Activated naive CD8-positive, alpha-beta T cell treated with anti-CD3 and anti-CD28 coated beads for 36 hours (primary cell): ENCODE data around the gene SLC7A5. TPM values are rescaled to one million over a fixed set of nuclear protein-coding genes. Genes with fewer than 3 reads are reported as not detected.
"Not testable (repeated sequence)": the region's sequence is repeated elsewhere in the genome, so short reads cannot be mapped to it uniquely, and the experiment has no call there.

ENCODE experiments used
- DNase-seq: peaks from one replicate; pipeline ENCODE4 v3.0.0; 2021
- H3K27ac Mint-ChIP-seq: one replicate; pipeline ENCODE4 v1.8.0; 2022; ENCODE audit warnings: mild to moderate bottlenecking, moderate library complexity, mixed read lengths
- H3K27me3 Mint-ChIP-seq: one replicate; pipeline ENCODE4 v1.8.0; 2022; ENCODE audit warnings: mild to moderate bottlenecking, mixed read lengths
- H3K36me3 Mint-ChIP-seq: one replicate; pipeline ENCODE4 v1.8.0; 2021; ENCODE audit warnings: mild to moderate bottlenecking, mixed read lengths
- H3K4me1 Mint-ChIP-seq: one replicate; pipeline ENCODE4 v1.8.0; 2021; ENCODE audit warnings: mixed read lengths
- H3K4me3 Mint-ChIP-seq: one replicate; pipeline ENCODE4 v1.8.0; 2022; ENCODE audit warnings: mild to moderate bottlenecking, moderate library complexity, mixed read lengths
- H3K9me3 Mint-ChIP-seq: one replicate; pipeline ENCODE4 v1.8.0; 2022; ENCODE audit warnings: mixed read lengths
- total RNA-seq, 2 experiments: library from RNA; stranded (reverse); gene quantifications; one replicate each; pipeline ENCODE4 v1.2.3, GENCODE V29; 2021

Gene SLC7A5
- total RNA-seq, 2 experiments from 2014 or later, result 298 to 301 TPM

- no peak overlapping the region for H3K27ac Mint-ChIP-seq
- no peak for DNase-seq
- no peaks in the 10 kb centered on the region for H3K27me3 Mint-ChIP-seq
- no peak overlapping the region for H3K4me3 Mint-ChIP-seq
- H3K4me1 Mint-ChIP-seq, result peaks cover 6% of the 10 kb centered on the region
- H3K9me3 Mint-ChIP-seq, result peaks cover 14% of the 10 kb centered on the region
- peaks cover 5% of the 10 kb centered on the region for H3K36me3 Mint-ChIP-seq
Measured at GRCh38 chr16:87819282-87819681, 50.0 kb downstream of the SLC7A5 start.

DNA sequence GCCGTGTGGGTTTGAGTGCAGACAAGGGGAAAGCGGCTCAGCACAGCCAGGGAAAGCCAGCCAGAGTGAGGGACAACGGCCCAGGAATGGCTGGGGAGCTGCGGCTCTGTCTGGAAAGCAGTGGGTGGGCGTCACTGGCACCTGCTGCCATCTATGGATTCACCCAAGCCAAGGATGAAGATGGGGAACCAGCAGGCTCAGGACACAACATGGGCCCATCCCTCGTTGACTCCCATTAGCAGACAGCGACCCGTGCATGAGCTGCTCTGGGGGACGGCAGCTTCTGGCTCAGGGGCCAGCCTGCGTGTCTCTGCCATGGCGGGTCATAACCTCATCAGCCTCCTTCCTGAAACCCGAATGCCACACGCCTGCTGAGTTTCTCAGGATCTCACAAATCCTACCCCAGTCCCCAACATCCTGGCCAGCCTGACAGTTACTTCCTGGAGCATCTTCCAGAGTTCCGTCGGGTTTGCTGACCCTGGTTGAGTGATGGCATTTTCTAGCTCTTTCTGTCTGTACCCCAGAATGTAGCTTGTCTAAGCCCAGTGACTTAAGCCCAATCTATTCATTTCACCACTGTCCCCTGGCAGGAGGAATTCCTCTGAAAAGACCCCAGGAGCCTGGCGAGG, 50.7 kb downstream of the SLC7A5 start:
- Mint-ChIP-seq H3K27me3 (no peaks in the 10 kb centered on the region), H3K4me1 (peaks cover 6% of the 10 kb centered on the region), H3K4me3 (no peak overlapping the region), H3K27ac (no peak overlapping the region), H3K9me3 (peaks cover 14% of the 10 kb centered on the region), H3K36me3 (peaks cover 5% of the 10 kb centered on the region)
- DNase-seq, result no peak

DNA sequence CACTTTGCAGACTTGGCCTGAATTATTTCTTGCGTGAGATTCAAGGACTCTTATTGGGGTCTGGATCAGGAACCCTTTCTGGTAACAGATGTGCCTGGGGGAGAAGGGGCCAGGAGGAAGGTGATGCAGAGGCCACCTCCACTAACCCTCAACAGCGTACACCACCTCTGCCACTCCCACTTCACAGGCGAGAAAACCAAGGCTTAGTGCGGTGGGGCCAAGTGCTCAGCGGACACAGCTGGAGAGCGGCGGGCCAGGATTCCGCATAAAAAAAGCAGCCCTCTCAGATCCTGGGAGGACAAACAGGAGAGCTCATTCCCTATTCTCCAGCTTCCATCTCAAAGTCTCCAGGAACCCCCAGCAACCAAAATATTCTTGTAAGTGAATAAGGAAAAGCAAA, 51.4 kb downstream of the SLC7A5 start:
- H3K27me3 Mint-ChIP-seq, result no peaks in the 10 kb centered on the region
- DNase-seq, result no peak
- H3K9me3 Mint-ChIP-seq, result peaks cover 14% of the 10 kb centered on the region
- H3K36me3 Mint-ChIP-seq, result peaks cover 5% of the 10 kb centered on the region
- no peak overlapping the region for H3K4me3 Mint-ChIP-seq
- peaks cover 6% of the 10 kb centered on the region for H3K4me1 Mint-ChIP-seq
- H3K27ac Mint-ChIP-seq, result no peak overlapping the region

GRCh38 chr16:87817370-87817769, 51.9 kb downstream of the SLC7A5 start:
- not testable (repeated sequence) for H3K27me3 Mint-ChIP-seq, DNase-seq, H3K27ac Mint-ChIP-seq, H3K4me1 Mint-ChIP-seq, H3K4me3 Mint-ChIP-seq, H3K36me3 Mint-ChIP-seq
- peaks cover 14% of the 10 kb centered on the region for H3K9me3 Mint-ChIP-seq

DNA sequence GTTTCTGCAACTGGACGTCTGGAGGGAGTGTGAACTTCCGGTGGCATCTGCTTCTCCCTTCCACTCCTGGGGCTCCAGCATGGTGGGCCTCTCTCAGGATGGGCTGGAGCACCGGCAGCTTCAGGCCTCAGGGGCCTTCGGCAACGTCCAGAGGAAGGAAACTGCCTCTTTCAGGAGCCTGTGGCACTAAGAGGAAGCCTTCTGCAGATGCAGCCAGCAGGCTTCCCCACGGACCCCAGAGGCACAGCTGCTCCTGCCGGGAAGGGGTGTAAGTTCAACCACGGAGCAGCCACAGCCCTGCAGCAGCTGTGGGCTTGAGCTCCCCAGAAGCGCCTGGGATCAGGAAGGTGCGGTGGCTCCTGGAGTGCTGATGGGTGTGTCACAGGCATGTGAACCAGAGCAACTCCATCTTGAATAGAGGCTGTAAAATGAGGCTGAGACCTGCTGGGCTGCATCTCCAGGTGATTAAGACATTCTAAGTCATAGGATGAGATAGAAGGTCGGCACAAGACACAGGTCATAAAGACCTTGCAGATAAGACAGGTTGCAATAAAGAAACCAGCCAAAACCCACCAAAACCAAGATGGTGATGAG, 52.7 kb downstream of the SLC7A5 start:
- no peaks in the 10 kb centered on the region for H3K27me3 Mint-ChIP-seq
- peaks cover 8% of the 10 kb centered on the region for H3K4me1 Mint-ChIP-seq
- peaks cover 5% of the 10 kb centered on the region for H3K36me3 Mint-ChIP-seq
- no peak for DNase-seq
- no peak overlapping the region for H3K27ac Mint-ChIP-seq
- H3K4me3 Mint-ChIP-seq, result no peak overlapping the region
- H3K9me3 Mint-ChIP-seq, result peaks cover 14% of the 10 kb centered on the region

DNA sequence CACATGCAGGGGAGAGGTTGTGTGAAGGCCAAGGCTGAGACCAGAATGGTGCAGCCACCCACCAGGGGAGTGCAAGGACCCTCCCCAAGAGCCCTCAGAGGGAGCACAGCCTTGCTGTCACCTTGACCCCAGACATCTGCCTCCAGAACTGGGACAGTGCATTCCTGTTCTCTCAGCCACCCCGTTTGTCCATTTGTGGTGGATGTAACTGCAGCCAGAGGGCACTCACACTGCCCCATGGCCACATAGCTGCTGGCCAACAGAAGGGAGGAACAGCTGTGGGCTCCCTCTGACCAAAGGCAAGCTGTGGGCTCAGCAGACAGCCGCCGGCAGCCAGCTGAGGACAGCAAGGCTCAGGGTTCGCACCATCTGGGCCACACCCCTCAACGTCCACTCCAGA, 53.7 kb downstream of the SLC7A5 start:
- Mint-ChIP-seq H3K36me3 (peaks cover 5% of the 10 kb centered on the region), H3K4me1 (peaks cover 3% of the 10 kb centered on the region), H3K27ac (no peak overlapping the region), H3K27me3 (no peaks in the 10 kb centered on the region), H3K4me3 (no peak overlapping the region), H3K9me3 (peaks cover 14% of the 10 kb centered on the region)
- no peak for DNase-seq

GRCh38 chr16:87812200-87812656, 57.1 kb downstream of the SLC7A5 start:
- Mint-ChIP-seq H3K9me3 (peaks cover 8% of the 10 kb centered on the region), H3K36me3 (no peaks in the 10 kb centered on the region), H3K27me3 (no peaks in the 10 kb centered on the region), H3K4me1 (peaks cover 15% of the 10 kb centered on the region), H3K27ac (no peak overlapping the region), H3K4me3 (no peak overlapping the region)
- DNase-seq, result no peak

DNA sequence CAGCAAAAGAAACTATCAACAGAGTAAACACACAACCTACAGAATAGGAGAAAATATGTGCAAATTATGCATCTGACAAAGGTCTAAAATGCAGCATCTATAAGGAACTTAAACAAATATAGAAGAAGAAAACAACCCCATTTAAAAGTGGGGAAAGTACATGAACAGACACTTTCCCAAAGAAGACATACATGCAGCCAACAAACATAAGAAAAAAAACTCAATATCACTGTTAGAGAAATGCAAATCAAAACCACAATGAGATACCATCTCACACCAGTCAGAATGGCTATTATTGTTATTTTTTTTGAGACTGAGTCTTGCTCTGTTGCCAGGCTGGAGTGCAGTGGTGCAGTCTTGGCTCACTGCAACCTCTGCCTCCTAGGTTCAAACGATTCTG, 57.9 kb downstream of the SLC7A5 start:
- H3K4me1 Mint-ChIP-seq, result peaks cover 22% of the 10 kb centered on the region
- not testable (repeated sequence) for H3K9me3 Mint-ChIP-seq, H3K4me3 Mint-ChIP-seq, DNase-seq, H3K27me3 Mint-ChIP-seq, H3K27ac Mint-ChIP-seq, H3K36me3 Mint-ChIP-seq

- H3K4me1 Mint-ChIP-seq, result peaks cover 30% of the 10 kb centered on the region
- H3K27ac Mint-ChIP-seq, result no peak overlapping the region
- H3K27me3 Mint-ChIP-seq, result no peaks in the 10 kb centered on the region
- no peak overlapping the region for H3K4me3 Mint-ChIP-seq
- no peaks in the 10 kb centered on the region for H3K36me3 Mint-ChIP-seq
- no peak for DNase-seq
- peaks cover 1% of the 10 kb centered on the region for H3K9me3 Mint-ChIP-seq
Measured at GRCh38 chr16:87809150-87809902, 60.0 kb downstream of the SLC7A5 start.

DNA sequence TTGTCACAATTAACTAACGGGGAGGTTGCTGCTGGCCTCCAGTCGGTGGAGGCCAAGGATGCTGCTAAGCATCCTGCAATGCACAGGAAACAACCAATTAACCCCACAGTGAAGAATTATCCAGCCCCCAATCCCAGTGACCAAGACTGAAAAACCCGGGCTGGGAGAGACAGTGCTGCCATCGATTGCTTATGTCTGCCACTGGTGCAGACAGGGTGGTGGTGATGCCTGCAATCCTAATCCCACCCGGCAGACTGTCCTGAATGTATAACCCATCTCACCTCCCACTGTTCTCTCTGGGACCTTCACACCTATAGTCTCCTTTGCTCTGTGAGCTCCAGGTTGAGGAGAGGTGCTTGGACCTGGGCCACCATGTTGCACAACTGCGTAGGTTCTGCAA, 61.2 kb downstream of the SLC7A5 start:
- Mint-ChIP-seq H3K27me3 (no peaks in the 10 kb centered on the region), H3K4me3 (no peak overlapping the region), H3K9me3 (peaks cover 1% of the 10 kb centered on the region), H3K36me3 (no peaks in the 10 kb centered on the region), H3K27ac (no peak overlapping the region), H3K4me1 (peaks cover 30% of the 10 kb centered on the region)
- DNase-seq, result no peak

- peak; percentile 68 for DNase-seq
- Mint-ChIP-seq H3K36me3 (no peaks in the 10 kb centered on the region), H3K9me3 (peaks cover 1% of the 10 kb centered on the region), H3K4me1 (peaks cover 27% of the 10 kb centered on the region), H3K4me3 (peak overlapping the region; percentile 86), H3K27me3 (no peaks in the 10 kb centered on the region), H3K27ac (peak overlapping the region; percentile 96)
Measured at GRCh38 chr16:87806641-87807546, 62.4 kb downstream of the SLC7A5 start.

DNA sequence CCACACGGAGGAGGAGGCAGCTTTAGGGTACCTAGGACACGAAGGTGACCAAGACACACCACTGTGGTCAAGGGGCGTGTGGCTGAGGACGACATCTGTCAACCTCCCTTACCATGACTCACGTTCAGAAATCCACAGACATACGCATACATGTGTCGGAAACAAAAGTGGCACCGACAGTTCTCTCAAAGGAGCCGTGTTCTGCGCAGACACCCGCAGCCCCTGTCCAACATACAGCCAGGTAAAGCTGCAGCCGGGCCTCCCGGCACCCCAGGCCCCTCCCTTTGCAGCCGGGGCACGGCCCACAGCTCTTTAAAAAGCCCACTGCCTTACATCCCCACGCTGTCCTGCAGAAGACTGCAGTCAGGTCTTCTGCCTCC, 63.1 kb downstream of the SLC7A5 start:
- peaks cover 27% of the 10 kb centered on the region for H3K4me1 Mint-ChIP-seq
- H3K27me3 Mint-ChIP-seq, result no peaks in the 10 kb centered on the region
- no peaks in the 10 kb centered on the region for H3K36me3 Mint-ChIP-seq
- DNase-seq, result peak; percentile 62
- peak overlapping the region; percentile 86 for H3K4me3 Mint-ChIP-seq
- H3K27ac Mint-ChIP-seq, result peak overlapping the region; percentile 96
- H3K9me3 Mint-ChIP-seq, result peaks cover 1% of the 10 kb centered on the region

DNA sequence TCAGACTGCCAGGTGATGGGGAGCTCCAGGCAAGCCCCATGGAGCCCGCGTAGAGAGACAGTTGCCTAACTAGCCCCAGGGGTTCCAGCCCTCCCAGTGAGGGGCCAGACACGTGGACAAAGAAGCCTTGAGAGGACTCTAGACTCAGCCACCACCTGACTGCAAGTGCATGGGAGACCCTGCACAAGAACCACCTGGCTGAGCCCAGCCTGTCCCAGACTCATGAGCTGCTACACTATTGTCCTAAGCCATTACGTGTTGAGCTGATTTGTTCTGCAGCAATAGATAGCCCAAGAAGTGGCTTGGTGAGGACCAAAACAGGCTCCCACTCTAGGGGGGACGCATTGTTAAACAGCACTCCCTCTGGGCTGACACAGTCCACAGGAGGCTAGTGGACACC, 65.9 kb downstream of the SLC7A5 start:
- Mint-ChIP-seq H3K27me3 (no peaks in the 10 kb centered on the region), H3K4me3 (no peak overlapping the region), H3K9me3 (peaks cover 1% of the 10 kb centered on the region), H3K36me3 (no peaks in the 10 kb centered on the region), H3K27ac (no peak overlapping the region), H3K4me1 (peaks cover 15% of the 10 kb centered on the region)
- DNase-seq, result no peak

GRCh38 chr16:87802670-87803069, 66.6 kb downstream of the SLC7A5 start:
- DNase-seq, result no peak
- Mint-ChIP-seq H3K4me3 (no peak overlapping the region), H3K27ac (peak overlapping the region; percentile 8), H3K4me1 (peaks cover 15% of the 10 kb centered on the region), H3K27me3 (no peaks in the 10 kb centered on the region), H3K9me3 (no peaks in the 10 kb centered on the region), H3K36me3 (no peaks in the 10 kb centered on the region)
